ENCODE data around the gene ZBTB7C. TPM values are rescaled to one million over a fixed set of nuclear protein-coding genes. Genes with fewer than 3 reads are reported as not detected.
A peak's percentile ranks its signal among the peaks of the same experiment; 100 is the strongest.

Gene ZBTB7C
- total RNA-seq, 1 donor from 2014 or later: 13.0 TPM

DNA sequence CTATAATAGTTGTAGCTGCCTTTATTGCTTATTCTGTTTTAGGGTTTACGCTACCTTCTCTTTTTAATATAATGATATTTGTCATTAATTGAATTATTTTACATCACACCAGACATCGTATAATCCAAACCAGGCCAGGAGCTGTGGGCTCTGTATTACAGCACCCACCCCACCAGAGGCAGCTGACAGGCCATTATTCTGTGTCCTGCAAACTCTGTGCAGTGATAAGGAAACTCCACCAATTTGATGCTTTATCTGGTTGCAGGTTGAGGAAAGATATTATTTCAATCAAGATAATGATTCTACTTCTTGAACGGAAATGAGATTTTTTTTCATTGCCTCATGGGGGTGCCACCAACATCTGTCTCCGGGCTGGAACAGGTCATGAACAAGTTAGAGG, 227.3 kb downstream of the ZBTB7C start:
- no peaks in the 10 kb centered on the region for H3K36me3 Mint-ChIP-seq
- TF ChIP-seq, protein P1, sequence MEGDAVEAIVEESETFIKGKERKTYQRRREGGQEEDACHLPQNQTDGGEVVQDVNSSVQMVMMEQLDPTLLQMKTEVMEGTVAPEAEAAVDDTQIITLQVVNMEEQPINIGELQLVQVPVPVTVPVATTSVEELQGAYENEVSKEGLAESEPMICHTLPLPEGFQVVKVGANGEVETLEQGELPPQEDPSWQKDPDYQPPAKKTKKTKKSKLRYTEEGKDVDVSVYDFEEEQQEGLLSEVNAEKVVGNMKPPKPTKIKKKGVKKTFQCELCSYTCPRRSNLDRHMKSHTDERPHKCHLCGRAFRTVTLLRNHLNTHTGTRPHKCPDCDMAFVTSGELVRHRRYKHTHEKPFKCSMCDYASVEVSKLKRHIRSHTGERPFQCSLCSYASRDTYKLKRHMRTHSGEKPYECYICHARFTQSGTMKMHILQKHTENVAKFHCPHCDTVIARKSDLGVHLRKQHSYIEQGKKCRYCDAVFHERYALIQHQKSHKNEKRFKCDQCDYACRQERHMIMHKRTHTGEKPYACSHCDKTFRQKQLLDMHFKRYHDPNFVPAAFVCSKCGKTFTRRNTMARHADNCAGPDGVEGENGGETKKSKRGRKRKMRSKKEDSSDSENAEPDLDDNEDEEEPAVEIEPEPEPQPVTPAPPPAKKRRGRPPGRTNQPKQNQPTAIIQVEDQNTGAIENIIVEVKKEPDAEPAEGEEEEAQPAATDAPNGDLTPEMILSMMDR (conservative IDR thresholded peaks at IDR 0.05): no peak
- peaks cover 3% of the 10 kb centered on the region for H3K27me3 Mint-ChIP-seq
- DNase-seq (ENCODE audit: extremely low spot score, unreplicated experiment): no peak
- no peak overlapping the region for H3K4me3 Mint-ChIP-seq
- H3K9me3 Mint-ChIP-seq: no peaks in the 10 kb centered on the region
- H3K27ac Mint-ChIP-seq: peak overlapping the region; percentile 68
- peaks cover 42% of the 10 kb centered on the region for H3K4me1 Mint-ChIP-seq (ENCODE audit: unreplicated experiment)

DNA sequence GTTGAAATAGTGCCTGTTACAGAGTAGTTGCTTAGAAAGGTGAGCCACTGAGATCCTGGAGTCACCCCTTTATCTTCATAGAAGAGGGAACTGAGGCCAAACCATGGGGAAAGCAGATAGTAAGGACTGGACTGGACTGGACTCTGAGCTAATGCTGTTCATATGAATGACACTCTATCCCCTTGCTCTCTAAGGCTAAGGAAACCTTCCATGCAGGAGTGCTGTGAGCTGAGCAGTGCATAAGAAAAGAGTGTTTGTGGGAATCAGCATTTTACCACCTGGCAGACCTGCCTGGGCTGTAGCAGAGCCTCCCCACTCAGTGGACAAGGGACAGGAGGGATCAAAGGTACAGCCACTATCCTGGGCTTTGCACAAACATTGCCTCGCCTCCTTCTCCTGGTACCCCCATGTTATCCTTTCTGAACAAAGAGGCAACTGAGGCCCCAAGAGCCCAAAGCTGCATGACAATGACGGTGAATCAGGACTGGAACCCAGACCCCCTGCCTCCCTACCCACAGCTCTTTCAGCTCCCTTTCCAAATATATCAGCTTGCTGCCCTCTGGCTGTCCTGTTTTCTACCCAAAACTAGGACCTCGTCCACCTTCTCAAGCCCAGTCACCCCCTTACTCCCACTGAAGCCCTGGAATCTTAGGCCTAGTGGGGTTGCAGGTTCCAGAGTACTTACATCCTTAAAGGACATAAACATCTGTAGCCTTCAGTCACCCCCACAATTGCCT, 227.9 kb downstream of the ZBTB7C start:
- DNase-seq (ENCODE audit: extremely low spot score, unreplicated experiment): no peak
- H3K9me3 Mint-ChIP-seq: no peaks in the 10 kb centered on the region
- peak overlapping the region; percentile 68 for H3K27ac Mint-ChIP-seq
- TF ChIP-seq, protein P1 (conservative IDR thresholded peaks at IDR 0.05): no peak
- peaks cover 3% of the 10 kb centered on the region for H3K27me3 Mint-ChIP-seq
- H3K36me3 Mint-ChIP-seq: no peaks in the 10 kb centered on the region
- peaks cover 38% of the 10 kb centered on the region for H3K4me1 Mint-ChIP-seq (ENCODE audit: unreplicated experiment)
- H3K4me3 Mint-ChIP-seq: no peak overlapping the region

DNA sequence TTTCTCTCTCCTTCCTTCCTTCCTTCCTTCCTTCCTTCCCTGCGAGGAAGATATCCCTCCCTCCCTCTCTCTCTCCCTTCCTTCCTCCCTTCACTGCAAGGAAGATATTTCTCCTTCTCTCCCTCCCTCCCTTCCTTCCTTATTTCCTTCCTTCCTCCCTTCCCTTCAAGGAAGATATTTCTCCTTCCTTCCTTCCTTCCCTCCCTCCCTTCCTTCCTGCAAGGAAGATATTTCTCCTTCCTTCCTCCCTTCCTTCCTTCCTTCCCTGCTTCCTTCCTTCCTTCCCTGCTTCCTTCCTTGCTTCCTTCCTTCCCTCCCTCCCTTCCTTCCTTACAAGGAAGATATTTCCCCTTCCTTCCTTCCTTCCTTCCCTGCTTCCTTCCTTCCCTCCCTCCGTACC, 229.5 kb downstream of the ZBTB7C start:
- Mint-ChIP-seq H3K4me1 (ENCODE audit: unreplicated experiment) (peaks cover 22% of the 10 kb centered on the region), H3K27me3 (peaks cover 3% of the 10 kb centered on the region), H3K4me3 (no peak overlapping the region), H3K9me3 (no peaks in the 10 kb centered on the region), H3K36me3 (no peaks in the 10 kb centered on the region), H3K27ac (no peak overlapping the region)
- no peak for DNase-seq (ENCODE audit: extremely low spot score, unreplicated experiment)
- TF ChIP-seq, protein P1 (conservative IDR thresholded peaks at IDR 0.05): no peak

DNA sequence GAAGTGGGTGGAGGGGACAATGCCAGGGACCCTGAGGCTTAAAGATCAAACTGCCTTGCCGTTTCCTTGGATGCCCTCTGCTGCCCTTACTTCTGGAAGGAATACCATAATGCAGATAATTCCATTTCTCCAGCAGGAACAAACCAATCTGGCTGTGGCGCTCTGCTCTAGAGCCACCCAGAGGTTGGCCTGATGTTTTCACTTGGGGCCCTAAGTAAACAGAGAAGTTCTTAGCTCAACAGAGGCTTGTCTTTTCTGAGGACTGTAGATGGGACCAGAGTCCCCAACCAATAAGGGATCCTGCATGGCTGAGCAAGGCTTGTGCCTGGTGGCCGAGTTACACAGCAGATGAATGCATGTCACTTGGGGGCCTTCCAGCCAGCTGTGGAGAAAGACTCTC, 230.2 kb downstream of the ZBTB7C start:
- H3K36me3 Mint-ChIP-seq: no peaks in the 10 kb centered on the region
- peaks cover 3% of the 10 kb centered on the region for H3K27me3 Mint-ChIP-seq
- no peaks in the 10 kb centered on the region for H3K9me3 Mint-ChIP-seq
- no peak overlapping the region for H3K27ac Mint-ChIP-seq
- peaks cover 21% of the 10 kb centered on the region for H3K4me1 Mint-ChIP-seq (ENCODE audit: unreplicated experiment)
- TF ChIP-seq, protein P1 (conservative IDR thresholded peaks at IDR 0.05): no peak
- no peak overlapping the region for H3K4me3 Mint-ChIP-seq
- DNase-seq (ENCODE audit: extremely low spot score, unreplicated experiment): no peak

DNA sequence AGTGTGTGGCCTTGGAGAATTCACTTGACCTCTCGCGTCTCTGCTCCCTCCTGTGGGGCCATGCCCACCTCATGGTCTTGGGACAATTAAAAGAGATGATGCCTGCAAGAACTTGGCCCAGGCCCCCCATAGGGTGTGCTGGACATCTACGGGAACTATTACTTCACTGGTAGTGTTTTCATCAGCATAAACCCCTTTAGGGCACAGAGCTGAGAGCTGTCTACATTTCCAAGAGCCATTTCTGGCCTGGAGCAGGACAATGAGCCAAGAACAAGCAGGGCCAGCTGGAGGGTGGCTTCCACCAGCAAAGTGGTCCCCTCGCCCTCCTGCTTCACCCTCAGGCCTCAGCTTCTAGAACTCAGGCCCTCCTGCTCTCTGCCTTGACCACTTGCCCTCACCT, 232.3 kb downstream of the ZBTB7C start:
- Mint-ChIP-seq H3K27ac (no peak overlapping the region), H3K9me3 (no peaks in the 10 kb centered on the region), H3K36me3 (no peaks in the 10 kb centered on the region), H3K4me3 (no peak overlapping the region), H3K27me3 (peaks cover 3% of the 10 kb centered on the region), H3K4me1 (ENCODE audit: unreplicated experiment) (peaks cover 16% of the 10 kb centered on the region)
- TF ChIP-seq, protein P1 (conservative IDR thresholded peaks at IDR 0.05): no peak
- DNase-seq (ENCODE audit: extremely low spot score, unreplicated experiment): no peak

All from type B pancreatic cell (in vitro differentiated cells).